OCI-LY7 (cell line): ENCODE data around the gene DUS1L. TPM values are rescaled to one million over a fixed set of nuclear protein-coding genes. Genes with fewer than 3 reads are reported as not detected.

Source experiments
- BruUV-seq: library from RNA; stranded (reverse); fragments of 400-500 nt; replicated peaks from 2 replicates; lab custom pipeline; 2021; lab: Mats Ljungman, UMichigan
- CTCF ChIA-PET: fragments of 300-600 bp; sonication (Branson Sonifier 250); formaldehyde crosslinking; loops from one replicate; lab custom pipeline; 2022; ENCODE audit warnings: antibody characterized with exemption; ENCODE audit not compliant: unreplicated experiment; lab: Charles Lee
- POLR2A ChIA-PET: fragments of 300-600 bp; sonication (Branson Sonifier 250); formaldehyde crosslinking; loops from one replicate; lab custom pipeline; 2022; ENCODE audit warnings: antibody characterized with exemption; lab: Charles Lee
- DNase-seq: peaks from one replicate; pipeline ENCODE4 v3.0.0-alpha.2; 2015; ENCODE audit warnings: low spot score
- H2AFZ ChIP-seq: fragments of 200-600 bp; sonication (generic), shearing (Covaris generic); 2 replicates; pipeline ENCODE4 v1.6.1; 2014; ENCODE audit warnings: mild to moderate bottlenecking, antibody characterized with exemption, low read length, moderate library complexity
- H3K27ac ChIP-seq: fragments of 200-600 bp; sonication (generic); 2 replicates; pipeline ENCODE4 v1.5.1; 2014; ENCODE audit warnings: mixed run types, low read depth, mild to moderate bottlenecking, moderate library complexity, low read length, inconsistent platforms; ENCODE audit not compliant: poor library complexity, severe bottlenecking
- H3K36me3 ChIP-seq: fragments of 200-600 bp; sonication (generic); 2 replicates; pipeline ENCODE4 v1.6.1; 2014; ENCODE audit warnings: mild to moderate bottlenecking, antibody characterized with exemption, low read length, moderate library complexity, mixed read lengths; ENCODE audit not compliant: insufficient read depth
- H3K4me1 ChIP-seq: fragments of 200-600 bp; sonication (generic); 2 replicates; pipeline ENCODE4 v1.5.1; 2014; ENCODE audit warnings: mild to moderate bottlenecking, low read length; ENCODE audit not compliant: insufficient read depth, poor library complexity, severe bottlenecking
- H3K4me2 ChIP-seq: fragments of 200-600 bp; sonication (generic); 2 replicates; pipeline ENCODE4 v1.6.1; 2014; ENCODE audit warnings: mild to moderate bottlenecking, low read length
- H3K4me3 ChIP-seq: fragments of 200-600 bp; sonication (generic); 2 replicates; pipeline ENCODE4 v1.5.1; 2014; ENCODE audit warnings: mild to moderate bottlenecking, low read depth, low read length; ENCODE audit not compliant: poor library complexity, severe bottlenecking
- H3K79me2 ChIP-seq: fragments of 200-600 bp; sonication (generic); 2 replicates; pipeline ENCODE4 v1.6.1; 2016; ENCODE audit warnings: low read depth, mild to moderate bottlenecking, low read length, moderate library complexity, mixed read lengths; ENCODE audit not compliant: insufficient read depth
- H3K9me2 ChIP-seq: fragments of 200-600 bp; sonication (generic); 2 replicates; pipeline ENCODE4 v1.6.1; 2016; ENCODE audit warnings: mild to moderate bottlenecking, low read length, mixed read lengths; ENCODE audit not compliant: insufficient read depth
- H3K9me3 ChIP-seq: fragments of 200-600 bp; sonication (generic); 2 replicates; pipeline ENCODE4 v1.6.1; 2014; ENCODE audit warnings: mild to moderate bottlenecking, mixed run types, low read length, mixed read lengths
- H4K20me1 ChIP-seq: fragments of 200-600 bp; sonication (generic); 2 replicates; pipeline ENCODE4 v1.6.1; 2014; ENCODE audit warnings: mild to moderate bottlenecking, antibody characterized with exemption, low read length, moderate library complexity, mixed read lengths; ENCODE audit not compliant: insufficient read depth
- EZH2phosphoT487 ChIP-seq: fragments of 200-600 bp; sonication (generic); IDR thresholded peaks from 2 replicates; pipeline ENCODE4 v1.6.1; 2018; ENCODE audit warnings: low read depth, borderline replicate concordance, mild to moderate bottlenecking, mixed run types, antibody characterized with exemption, low read length, moderate library complexity, mixed read lengths
- intact Hi-C: fragments of 100-400 bp; cut with micrococcal nuclease; formaldehyde crosslinking; loops from one replicate; pipeline ENCODE4 v1.10.0; 2022; ENCODE audit not compliant: unreplicated experiment
- total RNA-seq, 2 experiments: library from RNA; depleted of rRNA in 1 of 2; stranded (reverse); fragments of >200 nt in 1 of 2; shearing (Covaris generic) in 1 of 2; gene quantifications; 2 replicates each; pipeline ENCODE4 v1.2.3, GENCODE V29; 2014 to 2022
- TF ChIP-seq, protein P1 (sequence below): fragments of 200-600 bp; sonication (generic); conservative IDR thresholded peaks from 2 replicates; pipeline ENCODE4 v1.5.1; 2014; ENCODE audit warnings: mild to moderate bottlenecking, antibody characterized with exemption, low read length, moderate library complexity, mixed read lengths

DUS1L gene
- total RNA-seq, 2 experiments from 2014 or later: 320 to 388 TPM

DNA sequence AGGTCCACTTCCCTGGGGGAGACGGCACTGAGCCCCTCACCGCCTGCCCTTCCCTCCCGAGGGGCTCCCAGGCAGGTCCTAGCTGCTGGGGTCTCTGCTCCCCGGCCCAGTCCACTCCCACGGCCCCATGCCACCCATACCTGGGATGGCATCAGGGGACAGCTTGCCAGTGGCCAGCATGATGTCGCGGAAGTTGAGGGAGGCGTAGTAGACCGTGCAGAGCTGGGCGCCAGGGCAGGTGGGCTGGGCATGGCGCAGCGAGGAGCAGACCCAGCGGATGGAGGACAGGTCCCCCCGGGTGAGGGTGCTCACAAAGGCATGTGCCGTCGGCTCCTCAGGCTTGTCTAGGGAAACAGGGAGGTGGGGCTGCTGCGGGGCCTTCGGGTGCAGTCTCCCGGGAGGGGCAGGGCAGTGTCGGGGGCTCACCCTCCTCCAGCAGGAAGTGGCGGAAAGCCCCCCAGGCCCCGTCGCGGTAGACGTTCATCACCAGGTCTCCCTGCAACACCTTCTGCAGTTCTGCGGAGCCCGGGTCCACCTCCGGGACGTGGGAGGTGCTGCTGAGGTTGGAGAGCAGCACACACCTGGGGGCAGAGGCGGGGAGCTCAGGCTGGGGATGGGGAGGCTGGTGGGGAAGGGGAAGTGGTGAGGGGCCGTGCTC, 18.9 kb upstream of the DUS1L start:
- CTCF ChIA-PET: no interaction called here
- H4K20me1 ChIP-seq: no peaks in the 10 kb centered on the region
- TF ChIP-seq, protein P1, sequence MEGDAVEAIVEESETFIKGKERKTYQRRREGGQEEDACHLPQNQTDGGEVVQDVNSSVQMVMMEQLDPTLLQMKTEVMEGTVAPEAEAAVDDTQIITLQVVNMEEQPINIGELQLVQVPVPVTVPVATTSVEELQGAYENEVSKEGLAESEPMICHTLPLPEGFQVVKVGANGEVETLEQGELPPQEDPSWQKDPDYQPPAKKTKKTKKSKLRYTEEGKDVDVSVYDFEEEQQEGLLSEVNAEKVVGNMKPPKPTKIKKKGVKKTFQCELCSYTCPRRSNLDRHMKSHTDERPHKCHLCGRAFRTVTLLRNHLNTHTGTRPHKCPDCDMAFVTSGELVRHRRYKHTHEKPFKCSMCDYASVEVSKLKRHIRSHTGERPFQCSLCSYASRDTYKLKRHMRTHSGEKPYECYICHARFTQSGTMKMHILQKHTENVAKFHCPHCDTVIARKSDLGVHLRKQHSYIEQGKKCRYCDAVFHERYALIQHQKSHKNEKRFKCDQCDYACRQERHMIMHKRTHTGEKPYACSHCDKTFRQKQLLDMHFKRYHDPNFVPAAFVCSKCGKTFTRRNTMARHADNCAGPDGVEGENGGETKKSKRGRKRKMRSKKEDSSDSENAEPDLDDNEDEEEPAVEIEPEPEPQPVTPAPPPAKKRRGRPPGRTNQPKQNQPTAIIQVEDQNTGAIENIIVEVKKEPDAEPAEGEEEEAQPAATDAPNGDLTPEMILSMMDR: no peak
- no peak for TF ChIP-seq EZH2phosphoT487
- H3K27ac ChIP-seq: no peak overlapping the region
- no peak overlapping the region for H2AFZ ChIP-seq
- H3K4me1 ChIP-seq: no peaks in the 10 kb centered on the region
- POLR2A ChIA-PET: no interaction called here
- BruUV-seq: no TSS peak
- no peak overlapping the region for H3K4me2 ChIP-seq
- no peaks in the 10 kb centered on the region for H3K9me2 ChIP-seq
- no peak for DNase-seq
- H3K4me3 ChIP-seq: no peak overlapping the region
- no peaks in the 10 kb centered on the region for H3K79me2 ChIP-seq
- H3K9me3 ChIP-seq: no peaks in the 10 kb centered on the region
- intact Hi-C loops: no loop called here
- peaks cover 100% of the 10 kb centered on the region for H3K36me3 ChIP-seq

GRCh38 chr17:82083533-82084359, 18.1 kb upstream of the DUS1L start:
- H3K4me3 ChIP-seq: no peak overlapping the region

More at GRCh38 chr17:82083533-82084359, 18.1 kb upstream of the DUS1L start:
- no peak overlapping the region for H2AFZ ChIP-seq
- no peak overlapping the region for H3K27ac ChIP-seq
- no peaks in the 10 kb centered on the region for H3K79me2 ChIP-seq
- no peaks in the 10 kb centered on the region for H4K20me1 ChIP-seq
- H3K36me3 ChIP-seq: peaks cover 98% of the 10 kb centered on the region
- ChIA-PET CTCF (no interaction called here), POLR2A (no interaction called here)
- TF ChIP-seq EZH2phosphoT487: no peak
- TF ChIP-seq, protein P1: no peak
- no TSS peak for BruUV-seq
- H3K9me2 ChIP-seq: no peaks in the 10 kb centered on the region
- H3K4me1 ChIP-seq: no peaks in the 10 kb centered on the region
- H3K9me3 ChIP-seq: no peaks in the 10 kb centered on the region
- intact Hi-C loops: no loop called here
- H3K4me2 ChIP-seq: no peak overlapping the region
- DNase-seq: no peak
